Liver (tissue), 9 donors: ENCODE data around the gene MYO1F. TPM values are rescaled to one million over a fixed set of nuclear protein-coding genes. Genes with fewer than 3 reads are reported as not detected.

Experiments
- DNase-seq: peaks from one replicate; pipeline ENCODE4 v3.0.0-alpha.2; 2017; ENCODE audit warnings: low spot score
- H3K27ac ChIP-seq, 2 donors: one replicate each; pipeline ENCODE4 v1.7.0; 2013; ENCODE audit warnings: inconsistent platforms in 2 of 2, low read length in 2 of 2, control low read depth in 1 of 2, low read depth in 1 of 2, mild to moderate bottlenecking in 1 of 2
- H3K27me3 ChIP-seq, 4 donors: one replicate each; pipeline versions ENCODE4 v1.6.1 to v1.7.0; 2013; ENCODE audit warnings: low read length in 3 of 4, inconsistent platforms in 1 of 4, mild to moderate bottlenecking in 1 of 4, moderate library complexity in 1 of 4; ENCODE audit not compliant: control insufficient read depth in 4 of 4, insufficient read depth in 4 of 4
- H3K36me3 ChIP-seq, 4 donors: one replicate each; pipeline versions ENCODE4 v1.6.1 to v1.7.0; 2013; ENCODE audit warnings: low read length in 3 of 4, mild to moderate bottlenecking in 3 of 4, low read depth in 1 of 4, moderate library complexity in 1 of 4; ENCODE audit not compliant: control insufficient read depth in 4 of 4, insufficient read depth in 3 of 4
- H3K4me1 ChIP-seq, 4 donors: one replicate each; pipeline versions ENCODE4 v1.6.1 to v1.7.0; 2013; ENCODE audit warnings: low read length in 3 of 4, mild to moderate bottlenecking in 3 of 4, moderate library complexity in 1 of 4; ENCODE audit not compliant: control insufficient read depth in 4 of 4, insufficient read depth in 4 of 4
- H3K4me3 ChIP-seq, 3 donors: one replicate each; pipeline versions ENCODE4 v1.6.1 to v1.7.0; 2013; ENCODE audit warnings: low read length in 3 of 3, control low read depth in 1 of 3, low read depth in 1 of 3, mild to moderate bottlenecking in 1 of 3
- H3K9ac ChIP-seq, 2 donors: one replicate each; pipeline ENCODE4 v1.7.0; 2013; ENCODE audit warnings: low read length in 2 of 2, mild to moderate bottlenecking in 2 of 2, moderate library complexity in 2 of 2, control low read depth in 1 of 2, low read depth in 1 of 2
- H3K9me3 ChIP-seq, 4 donors: one replicate each; pipeline versions ENCODE4 v1.6.1 to v1.7.0; 2013; ENCODE audit warnings: low read length in 3 of 4; ENCODE audit not compliant: control insufficient read depth in 4 of 4
- CTCF ChIP-seq: fragments of 150-350 bp; IDR thresholded peaks from 2 replicates; pipeline ENCODE4 v1.5.1; 2017; ENCODE audit warnings: improper control_type of control experiment, low read depth, low read length; ENCODE audit not compliant: missing input control
- EGR1 ChIP-seq, 2 donors: IDR thresholded peaks; 2 replicates each; pipeline ENCODE4 v1.6.1; 2016 to 2018; ENCODE audit warnings: antibody characterized with exemption in 2 of 2, low read depth in 2 of 2
- FOXA1 ChIP-seq: IDR thresholded peaks from 2 replicates; pipeline ENCODE4 v1.6.1; 2016; ENCODE audit warnings: antibody characterized with exemption
- FOXA2 ChIP-seq: IDR thresholded peaks from 2 replicates; pipeline ENCODE4 v1.6.1; 2016; ENCODE audit warnings: antibody characterized with exemption
- GABPA ChIP-seq, 2 donors: IDR thresholded peaks in 1 of 2; conservative IDR thresholded peaks in 1 of 2; 2 replicates each; pipeline ENCODE4 v1.6.1; 2016; ENCODE audit warnings: antibody characterized with exemption in 2 of 2, mild to moderate bottlenecking in 1 of 2, moderate library complexity in 1 of 2
- HNF4A ChIP-seq, 2 donors: conservative IDR thresholded peaks; 2 replicates each; pipeline ENCODE4 v1.6.1; 2016; ENCODE audit warnings: antibody characterized with exemption in 2 of 2, mild to moderate bottlenecking in 2 of 2
- HNF4G ChIP-seq: IDR thresholded peaks from 2 replicates; pipeline ENCODE4 v1.6.1; 2016; ENCODE audit warnings: antibody characterized with exemption
- JUND ChIP-seq, 2 donors: IDR thresholded peaks; 2 replicates each; pipeline ENCODE4 v1.6.1; 2016; ENCODE audit warnings: antibody characterized with exemption in 2 of 2
- NR2F2 ChIP-seq: IDR thresholded peaks from 2 replicates; pipeline ENCODE4 v1.6.1; 2016; ENCODE audit warnings: antibody characterized with exemption
- RAD21 ChIP-seq, 2 donors: IDR thresholded peaks; 2 replicates each; pipeline ENCODE4 v1.6.1; 2016; ENCODE audit warnings: antibody characterized with exemption in 2 of 2, mild to moderate bottlenecking in 2 of 2
- REST ChIP-seq: IDR thresholded peaks from 2 replicates; pipeline ENCODE4 v1.6.1; 2016; ENCODE audit warnings: antibody characterized with exemption, mild to moderate bottlenecking
- RXRA ChIP-seq, 2 donors: IDR thresholded peaks; 2 replicates each; pipeline ENCODE4 v1.6.1; 2017 to 2018; ENCODE audit warnings: antibody characterized with exemption in 2 of 2, mild to moderate bottlenecking in 1 of 2
- SP1 ChIP-seq: IDR thresholded peaks from 2 replicates; pipeline ENCODE4 v1.6.1; 2018; ENCODE audit warnings: antibody characterized with exemption, mild to moderate bottlenecking
- TAF1 ChIP-seq: conservative IDR thresholded peaks from 2 replicates; pipeline ENCODE4 v1.6.1; 2016; ENCODE audit warnings: antibody characterized with exemption, mild to moderate bottlenecking
- YY1 ChIP-seq: IDR thresholded peaks from 2 replicates; pipeline ENCODE4 v1.6.1; 2016; ENCODE audit warnings: antibody characterized with exemption, mild to moderate bottlenecking
- ZBTB33 ChIP-seq: IDR thresholded peaks from 2 replicates; pipeline ENCODE4 v1.6.1; 2016; ENCODE audit warnings: antibody characterized with exemption
- WGBS: extraction: QIAGEN DNeasy Blood & Tissue Kit; methylation state at CpG from one replicate; pipeline ENCODE4 v1.1.7; 2013; 5-methylcytosine and 5-hydroxymethylcytosine counted together
- polyA plus RNA-seq, 2 donors: library from polyadenylated mRNA; stranded (reverse) in 1 of 2; unstranded in 1 of 2; fragments of 200-250 nt in 1 of 2; fragments of >200 nt in 1 of 2; fragmentation: Nextera tagmentation in 1 of 2; extraction: Ambion mirVana in 1 of 2; gene quantifications; one replicate each; pipeline versions ENCODE4 v1.2.1 to v1.2.3, GENCODE V29; 2013 to 2015
- total RNA-seq, 2 donors: library from RNA; depleted of rRNA; stranded (reverse); fragments of >200 nt; gene quantifications; one replicate each; pipeline ENCODE4 v1.2.3, GENCODE V29; 2014
- TF ChIP-seq, protein P1 (sequence below): IDR thresholded peaks from 2 replicates; pipeline ENCODE4 v1.6.1; 2016; ENCODE audit warnings: antibody characterized with exemption
- TF ChIP-seq, protein P2 (sequence below): IDR thresholded peaks from 2 replicates; pipeline ENCODE4 v1.6.1; 2016; ENCODE audit warnings: antibody characterized with exemption
- donor health status: healthy.
- donor health status: healthy.
- donor health status: healthy.
- donor health status: healthy.
- donor health status: healthy.

MYO1F gene
- total and polyA plus RNA-seq, 4 donors = 6.1 to 20.4 (median 12.0) TPM

DNA sequence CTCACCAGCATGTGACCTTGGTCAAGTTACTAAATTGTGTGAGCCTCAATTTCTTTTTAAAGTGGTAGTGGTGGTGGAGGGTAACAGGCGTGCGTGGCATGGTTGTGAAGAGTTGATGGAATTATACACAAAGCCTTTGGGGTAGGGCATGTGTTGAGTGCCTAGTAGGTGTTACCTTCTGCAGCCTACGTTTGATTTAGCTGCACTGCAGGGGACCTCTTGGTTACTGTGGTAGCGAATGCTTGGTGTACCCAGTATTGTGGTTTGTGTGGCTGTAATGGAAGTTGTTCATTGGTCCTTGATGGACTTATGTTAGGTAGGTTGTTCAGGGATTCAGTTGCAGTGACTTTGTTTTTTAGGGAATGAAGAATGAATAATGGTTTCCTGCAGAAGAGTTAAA is 99.4 kb downstream of the MYO1F start:
- Histone ChIP-seq H3K9ac (no peak overlapping the region), H3K27ac (no peak overlapping the region), H3K36me3 (peaks cover 11 to 78% (median 52%) of the 10 kb centered on the region in 4 donors), H3K27me3 (no peaks in the 10 kb centered on the region), H3K4me3 (no peak overlapping the region), H3K9me3 (no peaks in the 10 kb centered on the region), H3K4me1 (no peaks in the 10 kb centered on the region)
- TF ChIP-seq HNF4A (conservative IDR thresholded peaks at IDR 0.05) (no peak), YY1 (no peak), NR2F2 (no peak), RXRA (IDR thresholded peaks at IDR 0.05) (no peak), RAD21 (IDR thresholded peaks at IDR 0.05) (no peak), TAF1 (no peak), EGR1 (IDR thresholded peaks at IDR 0.05; ENCODE audit: low read depth in 2 of 2) (no peak), FOXA1 (no peak)
- TF ChIP-seq, protein P1, sequence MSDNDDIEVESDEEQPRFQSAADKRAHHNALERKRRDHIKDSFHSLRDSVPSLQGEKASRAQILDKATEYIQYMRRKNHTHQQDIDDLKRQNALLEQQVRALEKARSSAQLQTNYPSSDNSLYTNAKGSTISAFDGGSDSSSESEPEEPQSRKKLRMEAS = no peak
- TF ChIP-seq, protein P2, sequence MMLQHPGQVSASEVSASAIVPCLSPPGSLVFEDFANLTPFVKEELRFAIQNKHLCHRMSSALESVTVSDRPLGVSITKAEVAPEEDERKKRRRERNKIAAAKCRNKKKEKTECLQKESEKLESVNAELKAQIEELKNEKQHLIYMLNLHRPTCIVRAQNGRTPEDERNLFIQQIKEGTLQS = no peak
- no peak for DNase-seq
- WGBS = 81% methylated on average over 4 of the region's 4 CpGs

- WGBS = 90% methylated on average over 8 of the region's 8 CpGs
- H3K36me3 ChIP-seq = peaks cover 11 to 80% (median 56%) of the 10 kb centered on the region in 4 donors
- TF ChIP-seq EGR1 (IDR thresholded peaks at IDR 0.05; ENCODE audit: low read depth in 2 of 2) (no peak), RAD21 (IDR thresholded peaks at IDR 0.05) (no peak), ZBTB33 (no peak), JUND (IDR thresholded peaks at IDR 0.05) (no peak), TAF1 (no peak), YY1 (no peak), REST (no peak), CTCF (no peak), GABPA (IDR thresholded peaks at IDR 0.05 in 1 of 2, conservative IDR thresholded peaks at IDR 0.05 in 1 of 2) (no peak), HNF4A (conservative IDR thresholded peaks at IDR 0.05) (no peak), RXRA (IDR thresholded peaks at IDR 0.05) (no peak), FOXA2 (no peak), HNF4G (no peak), FOXA1 (no peak), NR2F2 (no peak), SP1 (no peak)
- TF ChIP-seq, protein P2 = no peak
- TF ChIP-seq, protein P1 = no peak
- H3K27ac ChIP-seq = no peak overlapping the region
- no peaks in the 10 kb centered on the region for H3K27me3 ChIP-seq
- DNase-seq = no peak
- no peak overlapping the region for H3K4me3 ChIP-seq
- H3K4me1 ChIP-seq = no peaks in the 10 kb centered on the region
- no peaks in the 10 kb centered on the region for H3K9me3 ChIP-seq
- H3K9ac ChIP-seq = no peak overlapping the region
Observed at GRCh38 chr19:8476524-8476923, 100.7 kb downstream of the MYO1F start.
